Thyroid gland (tissue), 4 donors: ENCODE results near the gene CACNB1.

Experiments
- CTCF ChIP-seq, 6 experiments: fragments of 200-600 bp in 3 of 6; fragments of 450-650 bp in 3 of 6; sonication (generic) in 3 of 6; IDR thresholded peaks; one replicate each; pipeline ENCODE4 v1.5.1; 2016 to 2019; ENCODE audit warnings: antibody characterized with exemption in 6 of 6, mild to moderate bottlenecking in 2 of 6, inconsistent platforms in 1 of 6, moderate library complexity in 1 of 6
- POLR2A ChIP-seq, 2 donors: fragments of 450-650 bp; IDR thresholded peaks; one replicate each; pipeline ENCODE4 v1.6.1; 2017; ENCODE audit warnings: antibody characterized with exemption in 2 of 2, mild to moderate bottlenecking in 2 of 2, moderate library complexity in 1 of 2

DNA sequence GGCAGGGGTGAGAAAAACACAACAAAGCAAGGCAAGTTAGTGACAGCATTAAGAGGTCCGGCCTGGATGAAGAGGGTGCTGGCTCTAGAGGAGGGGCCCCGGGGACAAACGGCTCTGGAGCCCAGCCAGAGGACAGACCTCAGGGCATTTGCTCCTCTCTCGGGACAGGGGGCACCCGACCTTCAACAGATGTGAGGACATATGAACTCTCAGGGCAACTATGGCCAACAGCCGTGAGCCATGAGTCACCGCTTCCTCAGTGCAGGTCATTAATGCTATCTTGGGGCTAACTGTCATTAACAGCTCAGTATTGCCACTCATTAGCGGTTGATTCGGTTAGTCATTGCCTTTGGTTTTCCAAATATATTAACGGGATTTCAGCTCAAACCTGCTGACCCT is 21.8 kb downstream of the CACNB1 start:
- TF ChIP-seq POLR2A (IDR thresholded peaks at IDR 0.05): no peak
- no peak for TF ChIP-seq CTCF (IDR thresholded peaks at IDR 0.05)
